ENCODE results near the gene CPAMD8. TPM values are rescaled to one million over a fixed set of nuclear protein-coding genes. Genes with fewer than 3 reads are reported as not detected.
"Not testable (repeated sequence)": the region's sequence is repeated elsewhere in the genome, so short reads cannot be mapped to it uniquely, and the experiment has no call there.

CPAMD8 gene
- total RNA-seq, 1 experiment from 2014 or later = 0.11 TPM

- no peak for DNase-seq (ENCODE audit: low read depth, low spot score)
- in situ Hi-C loops (cut with HindIII; ENCODE audit: low pct_unique_long_range_greater_than_20kb, low sequenced_read_pairs) = no loop called here
These were observed 22.4 kb upstream of the CPAMD8 start for GRCh38 chr19:17048885-17049453.

GRCh38 chr19:17045907-17046502 is 19.4 kb upstream of the CPAMD8 start:
- in situ Hi-C loops (cut with HindIII; ENCODE audit: low pct_unique_long_range_greater_than_20kb, low sequenced_read_pairs) = no loop called here
- no peak for DNase-seq (ENCODE audit: low read depth, low spot score)

GRCh38 chr19:17043744-17044143 is 17.1 kb upstream of the CPAMD8 start:
- in situ Hi-C loops (cut with HindIII; ENCODE audit: low pct_unique_long_range_greater_than_20kb, low sequenced_read_pairs) = no loop called here
- no peak for DNase-seq (ENCODE audit: low read depth, low spot score)

- in situ Hi-C loops (cut with HindIII; ENCODE audit: low pct_unique_long_range_greater_than_20kb, low sequenced_read_pairs) = no loop called here
- no peak for DNase-seq (ENCODE audit: low read depth, low spot score)
These were observed 15.4 kb upstream of the CPAMD8 start for GRCh38 chr19:17041976-17042375.

- in situ Hi-C loops (cut with HindIII; ENCODE audit: low pct_unique_long_range_greater_than_20kb, low sequenced_read_pairs) = no loop called here
- DNase-seq (ENCODE audit: low read depth, low spot score) = no peak
These were observed 11.4 kb upstream of the CPAMD8 start for GRCh38 chr19:17037966-17038500.

DNA sequence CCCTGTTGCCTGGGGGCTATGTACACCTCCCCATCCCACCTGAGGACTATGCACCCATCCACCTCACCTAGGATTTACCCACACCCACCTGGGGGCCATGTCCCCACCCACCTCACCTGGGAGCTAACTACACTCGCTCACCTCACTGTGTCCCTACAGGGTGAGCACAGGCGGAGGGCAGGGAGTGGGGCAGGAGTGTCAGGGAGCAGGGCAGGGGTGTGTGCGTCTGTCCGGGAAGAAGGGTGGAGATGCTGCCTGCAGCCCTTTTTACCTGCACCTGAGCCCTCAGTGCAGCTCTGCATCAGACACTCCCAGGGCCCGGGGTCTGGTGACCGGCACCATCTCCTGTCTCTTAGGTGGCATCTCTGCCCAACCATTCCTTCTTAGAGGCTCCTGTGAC is 10.6 kb upstream of the CPAMD8 start:
- in situ Hi-C loops (cut with HindIII; ENCODE audit: low pct_unique_long_range_greater_than_20kb, low sequenced_read_pairs) = no loop called here
- DNase-seq (ENCODE audit: low read depth, low spot score) = no peak

DNA sequence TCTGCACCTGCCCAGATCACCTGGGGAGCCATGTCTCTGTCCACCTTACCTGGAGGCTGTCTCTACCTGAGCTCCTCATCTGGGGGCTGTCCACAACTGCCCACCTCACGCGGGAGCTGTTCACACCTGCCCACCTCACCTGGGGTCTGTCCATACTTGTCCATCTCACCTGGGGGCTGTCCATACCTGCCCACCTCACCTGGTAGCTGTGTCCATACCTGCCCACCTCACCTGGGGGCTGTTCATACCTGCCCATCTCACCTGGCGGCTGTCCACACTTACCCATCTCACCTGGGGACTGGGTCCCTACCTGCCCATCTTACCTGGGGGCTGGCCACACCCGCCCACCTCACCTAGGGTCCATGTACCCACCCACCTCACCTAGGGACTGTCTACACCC is 10.0 kb upstream of the CPAMD8 start:
- no peak for DNase-seq (ENCODE audit: low read depth, low spot score)
- in situ Hi-C loops (cut with HindIII; ENCODE audit: low pct_unique_long_range_greater_than_20kb, low sequenced_read_pairs) = no loop called here

DNA sequence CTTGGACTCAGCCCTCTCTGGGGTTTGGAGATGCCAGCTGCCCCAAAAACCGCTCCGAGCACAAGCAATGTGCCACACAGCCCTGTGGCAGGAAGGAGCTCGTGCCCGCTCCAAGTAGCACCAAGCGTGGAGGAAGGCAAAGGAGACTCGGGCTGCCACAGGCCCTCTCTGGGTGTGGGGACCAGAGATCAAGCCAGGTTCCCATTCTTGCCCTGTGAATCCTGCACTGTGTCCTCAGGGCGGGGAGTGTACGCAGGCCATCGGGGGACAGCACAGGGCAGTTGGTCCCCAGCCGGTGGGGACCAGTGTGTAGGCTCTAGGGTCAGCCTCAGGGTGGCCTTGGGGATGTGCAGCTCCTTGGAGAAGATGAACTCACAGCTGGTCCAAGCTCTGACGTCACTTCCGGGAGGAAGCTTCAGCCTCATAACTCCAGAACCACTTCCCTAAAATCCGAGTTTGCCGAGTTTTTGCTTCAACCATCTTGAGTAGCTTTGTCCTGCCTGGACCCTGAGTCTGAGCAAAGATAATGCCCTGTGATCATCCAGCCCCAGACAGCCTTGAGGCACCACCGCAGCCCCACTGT is 9.3 kb upstream of the CPAMD8 start:
- DNase-seq (ENCODE audit: low read depth, low spot score) = peak; percentile 19
- in situ Hi-C loops (cut with HindIII; ENCODE audit: low pct_unique_long_range_greater_than_20kb, low sequenced_read_pairs) = no loop called here

- DNase-seq (ENCODE audit: low read depth, low spot score) = no peak
- in situ Hi-C loops (cut with HindIII; ENCODE audit: low pct_unique_long_range_greater_than_20kb, low sequenced_read_pairs) = no loop called here
These were observed 5.1 kb upstream of the CPAMD8 start for GRCh38 chr19:17031741-17032140.

DNA sequence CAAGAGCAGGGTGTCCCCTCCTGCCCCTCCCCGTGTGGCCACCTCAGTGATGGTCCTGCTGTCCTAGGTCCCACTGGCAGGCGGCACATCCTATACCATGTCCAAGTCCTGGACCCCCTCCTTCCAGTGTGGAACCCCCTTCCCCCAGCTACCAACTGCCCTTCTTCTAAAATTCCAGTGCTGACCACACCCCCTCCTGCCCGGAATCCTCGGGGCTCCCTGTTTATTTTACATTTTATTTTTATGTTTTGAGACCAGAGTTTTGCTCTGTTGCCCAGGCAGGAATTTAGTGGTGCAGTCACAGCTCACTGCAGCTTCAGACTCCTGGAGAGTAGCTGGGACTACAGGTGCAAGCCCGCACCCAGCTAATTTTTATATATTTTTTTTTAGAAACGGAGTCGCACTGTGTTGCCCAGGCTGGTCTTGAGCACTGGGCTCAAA is 945 bp upstream of the CPAMD8 start:
- no peak for DNase-seq (ENCODE audit: low read depth, low spot score)

DNA sequence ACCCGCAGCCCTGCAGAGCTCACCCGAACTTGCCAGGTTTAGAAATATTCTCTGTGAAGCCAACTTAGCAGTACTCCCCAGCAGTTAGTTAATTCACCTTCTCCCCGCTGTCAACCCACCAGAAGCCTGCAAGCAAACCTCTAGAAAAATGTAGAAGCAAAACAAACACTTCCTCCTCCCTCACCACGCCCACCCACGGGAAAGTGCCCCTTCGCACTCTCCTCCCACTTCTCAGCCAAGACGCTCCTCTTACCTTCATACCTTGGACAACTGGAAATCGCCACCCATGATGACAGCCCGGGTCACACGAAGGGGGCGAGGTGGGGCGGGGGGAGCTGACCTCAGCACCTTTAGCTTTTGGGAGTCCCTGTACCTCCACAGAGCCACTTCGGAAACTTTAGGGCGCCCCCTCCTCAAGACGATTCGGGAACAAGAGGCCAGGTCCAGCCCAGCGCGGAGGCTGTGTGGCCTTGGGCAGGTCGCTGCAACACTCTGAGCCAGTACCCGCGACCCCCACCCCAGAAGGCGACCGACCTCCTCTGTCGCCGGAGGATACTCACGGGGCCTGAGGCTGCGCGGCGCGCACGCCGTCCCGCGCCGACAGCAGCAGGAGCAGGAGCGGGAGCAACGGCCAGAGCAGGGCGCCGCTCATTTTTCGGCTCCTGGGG is 485 bp downstream of the CPAMD8 start:
- in situ Hi-C loops (cut with HindIII; ENCODE audit: low pct_unique_long_range_greater_than_20kb, low sequenced_read_pairs) = no loop called here

More for the DNA sequence above, 945 bp upstream of the CPAMD8 start:
- in situ Hi-C loops (cut with HindIII; ENCODE audit: low pct_unique_long_range_greater_than_20kb, low sequenced_read_pairs) = no loop called here

DNA sequence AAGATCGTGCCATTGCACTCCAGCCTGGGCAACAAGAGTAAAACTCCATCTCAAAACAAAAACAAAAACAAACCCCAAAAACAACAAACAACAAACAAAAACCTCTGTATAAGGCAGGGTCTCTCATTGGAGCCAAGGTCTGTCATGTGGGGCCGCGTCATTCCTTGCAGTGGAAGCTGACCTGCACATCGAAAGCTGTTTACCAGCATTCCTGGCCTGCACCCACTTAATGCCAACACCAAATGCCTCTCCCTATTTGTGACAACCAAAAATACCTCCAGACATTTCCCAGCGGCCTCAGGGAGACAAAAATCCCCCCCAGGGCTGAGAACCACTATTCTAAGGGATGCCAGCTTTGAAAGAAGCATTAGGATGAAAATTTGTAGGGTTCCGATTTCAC is 1.2 kb downstream of the CPAMD8 start:
- DNase-seq (ENCODE audit: low read depth, low spot score) = no peak
- in situ Hi-C loops (cut with HindIII; ENCODE audit: low pct_unique_long_range_greater_than_20kb, low sequenced_read_pairs) = no loop called here

More for the DNA sequence above, 485 bp downstream of the CPAMD8 start:
- DNase-seq (ENCODE audit: low read depth, low spot score) = no peak

DNA sequence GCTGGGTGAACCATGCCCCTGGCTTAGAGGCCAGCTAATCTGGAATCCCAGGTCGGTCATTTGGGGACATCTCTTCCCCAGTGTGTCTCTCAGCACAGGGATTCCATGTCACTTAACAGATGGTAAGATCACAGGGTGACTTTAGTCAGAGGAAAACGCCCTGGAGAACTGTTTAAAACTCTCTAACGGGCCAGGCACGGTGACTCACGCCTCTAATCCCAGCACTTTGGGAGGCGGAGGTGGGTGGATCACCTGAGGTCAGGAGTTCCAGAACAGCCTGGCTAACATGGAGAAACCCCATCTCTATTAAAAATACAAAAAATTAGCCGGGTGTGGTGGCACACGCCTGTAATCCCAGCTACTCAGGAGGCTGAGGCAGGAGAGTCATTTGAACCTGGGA is 1.7 kb downstream of the CPAMD8 start:
- DNase-seq (ENCODE audit: low read depth, low spot score) = not testable (repeated sequence)

DNA sequence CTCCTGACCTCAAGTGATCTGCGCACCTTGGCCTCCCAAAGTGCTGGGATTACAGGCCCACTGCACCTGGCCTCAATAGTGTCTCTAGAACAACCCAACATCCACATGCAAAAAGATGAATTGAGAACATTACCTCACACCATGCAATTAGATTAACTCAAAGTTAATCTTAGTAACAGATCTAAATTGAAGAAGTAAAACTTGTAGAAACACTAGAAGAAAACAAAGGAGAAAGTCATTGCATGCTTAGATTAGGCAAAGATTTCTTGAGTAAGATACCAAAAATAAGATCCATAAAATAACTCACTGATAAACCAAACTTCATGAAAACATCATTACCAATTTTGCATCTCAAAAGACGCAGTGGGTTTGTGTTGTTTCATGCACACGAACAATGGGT is 2.8 kb downstream of the CPAMD8 start:
- DNase-seq (ENCODE audit: low read depth, low spot score) = no peak
- in situ Hi-C loops (cut with HindIII; ENCODE audit: low pct_unique_long_range_greater_than_20kb, low sequenced_read_pairs) = no loop called here

More for the DNA sequence above, 1.7 kb downstream of the CPAMD8 start:
- in situ Hi-C loops (cut with HindIII; ENCODE audit: low pct_unique_long_range_greater_than_20kb, low sequenced_read_pairs) = not testable (repeated sequence)

DNA sequence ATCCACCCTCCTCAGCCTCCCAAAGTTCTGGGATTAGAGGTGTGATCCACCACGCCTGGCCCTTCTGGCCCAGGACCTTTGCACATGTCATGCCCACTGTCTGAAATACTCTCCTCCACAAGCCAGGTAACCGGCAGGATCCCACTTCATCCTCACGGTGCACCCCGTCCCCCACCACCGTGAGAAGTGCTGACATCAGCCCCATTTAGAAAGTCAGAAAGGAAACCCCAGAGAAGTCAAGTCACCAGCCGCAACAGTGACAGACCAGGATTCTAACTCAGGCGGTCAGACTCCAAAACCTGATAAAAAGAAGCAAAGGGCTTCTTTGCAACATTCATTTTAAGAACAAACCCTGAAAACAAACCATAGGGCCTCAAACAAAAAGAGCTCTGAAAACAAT is 3.9 kb downstream of the CPAMD8 start:
- in situ Hi-C loops (cut with HindIII; ENCODE audit: low pct_unique_long_range_greater_than_20kb, low sequenced_read_pairs) = no loop called here
- DNase-seq (ENCODE audit: low read depth, low spot score) = no peak

DNA sequence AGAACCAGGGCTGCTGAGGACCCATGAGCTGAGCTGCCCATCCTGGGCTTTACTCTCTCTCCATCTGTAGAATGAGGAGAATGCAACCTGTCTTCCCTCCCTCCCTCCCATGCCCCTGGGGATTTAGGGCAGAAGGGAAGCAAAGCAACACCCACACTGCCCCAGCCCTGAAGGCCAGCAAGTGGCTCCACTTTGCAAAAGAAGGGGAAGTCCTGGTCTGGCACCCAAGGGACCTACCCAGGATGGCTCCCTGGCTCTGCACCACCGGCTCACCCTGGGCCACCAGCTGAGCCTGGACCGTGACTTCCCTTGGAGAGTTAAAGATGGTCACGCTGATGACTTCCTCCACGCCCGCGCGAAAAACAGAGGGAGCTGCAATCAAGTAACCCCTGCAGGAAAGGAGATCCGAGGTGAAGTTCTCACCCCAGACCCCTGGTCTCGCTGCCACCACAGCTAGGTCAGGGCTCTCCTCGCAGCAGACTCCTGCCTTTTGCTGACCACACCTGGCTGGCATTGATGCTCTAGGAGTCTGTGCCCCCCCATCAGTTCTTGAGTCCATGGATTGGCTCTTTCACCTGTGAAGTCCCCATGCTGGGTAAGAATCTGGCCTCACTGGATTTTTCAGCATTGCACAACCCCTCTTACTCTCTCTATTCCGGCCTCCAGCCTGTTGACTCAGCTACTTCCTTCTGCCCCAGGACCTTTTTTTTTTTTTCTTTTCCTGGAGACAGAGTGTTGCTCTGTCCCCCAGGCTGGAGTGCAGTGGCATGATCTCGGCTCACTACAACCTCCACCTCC is 4.6 kb downstream of the CPAMD8 start:
- in situ Hi-C loops (cut with HindIII; ENCODE audit: low pct_unique_long_range_greater_than_20kb, low sequenced_read_pairs) = no loop called here
- no peak for DNase-seq (ENCODE audit: low read depth, low spot score)

DNA sequence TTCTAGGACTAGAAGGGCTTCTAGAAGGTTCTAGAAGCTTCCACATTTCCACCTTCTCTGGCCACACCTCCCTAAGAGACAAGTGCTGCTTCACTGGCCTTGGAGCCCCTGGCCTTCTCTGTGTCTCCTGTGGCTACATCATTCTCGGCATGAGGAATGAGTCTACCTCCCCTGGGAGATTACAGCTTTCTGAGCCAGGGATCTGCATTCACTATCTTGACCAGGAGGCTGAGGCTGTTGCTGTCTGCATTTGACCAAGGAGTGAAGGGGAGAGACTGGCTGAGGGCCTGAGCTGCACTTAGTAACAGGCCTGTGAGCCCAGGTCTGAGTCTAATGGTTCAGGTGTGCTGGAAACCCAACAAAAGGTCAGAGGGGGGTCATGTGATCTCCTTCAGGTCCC is 5.3 kb downstream of the CPAMD8 start:
- no peak for DNase-seq (ENCODE audit: low read depth, low spot score)
- in situ Hi-C loops (cut with HindIII; ENCODE audit: low pct_unique_long_range_greater_than_20kb, low sequenced_read_pairs) = no loop called here

GRCh38 chr19:17020823-17021222 is 5.8 kb downstream of the CPAMD8 start:
- in situ Hi-C loops (cut with HindIII; ENCODE audit: low pct_unique_long_range_greater_than_20kb, low sequenced_read_pairs) = no loop called here
- DNase-seq (ENCODE audit: low read depth, low spot score) = peak; percentile 43
